ENCODE data around the gene GPRC5B.

The GPRC5B gene

GRCh38 chr16:19817122-19817521 lies 67.5 kb downstream of the GPRC5B start:
- DNase-seq (ENCODE audit: low read depth) = no peak
- TF ChIP-seq CTCF (IDR thresholded peaks at IDR 0.05; ENCODE audit: control insufficient read depth, insufficient read depth, low read depth, low read length, missing control alignments) = no peak
- H3K4me3 ChIP-seq (ENCODE audit: control insufficient read depth, low read depth, low read length) = no peak overlapping the region

- DNase-seq (ENCODE audit: low read depth) = no peak
- H3K4me3 ChIP-seq (ENCODE audit: control insufficient read depth, low read depth, low read length) = no peak overlapping the region
- no peak for TF ChIP-seq CTCF (IDR thresholded peaks at IDR 0.05; ENCODE audit: control insufficient read depth, insufficient read depth, low read depth, low read length, missing control alignments)
Measured at GRCh38 chr16:19815418-19815817, 69.2 kb downstream of the GPRC5B start.

- no peak for TF ChIP-seq CTCF (IDR thresholded peaks at IDR 0.05; ENCODE audit: control insufficient read depth, insufficient read depth, low read depth, low read length, missing control alignments)
- H3K4me3 ChIP-seq (ENCODE audit: control insufficient read depth, low read depth, low read length) = no peak overlapping the region
- no peak for DNase-seq (ENCODE audit: low read depth)
Measured at GRCh38 chr16:19812986-19813385, 71.7 kb downstream of the GPRC5B start.

- no peak for TF ChIP-seq CTCF (IDR thresholded peaks at IDR 0.05; ENCODE audit: control insufficient read depth, insufficient read depth, low read depth, low read length, missing control alignments)
- DNase-seq (ENCODE audit: low read depth) = no peak
- H3K4me3 ChIP-seq (ENCODE audit: control insufficient read depth, low read depth, low read length) = no peak overlapping the region
Measured at GRCh38 chr16:19810817-19811731, 73.6 kb downstream of the GPRC5B start.

GRCh38 chr16:19809693-19810092 lies 75.0 kb downstream of the GPRC5B start:
- TF ChIP-seq CTCF (IDR thresholded peaks at IDR 0.05; ENCODE audit: control insufficient read depth, insufficient read depth, low read depth, low read length, missing control alignments) = no peak
- no peak for DNase-seq (ENCODE audit: low read depth)
- no peak overlapping the region for H3K4me3 ChIP-seq (ENCODE audit: control insufficient read depth, low read depth, low read length)

GRCh38 chr16:19809121-19809635 lies 75.5 kb downstream of the GPRC5B start:
- TF ChIP-seq CTCF (IDR thresholded peaks at IDR 0.05; ENCODE audit: control insufficient read depth, insufficient read depth, low read depth, low read length, missing control alignments) = no peak
- no peak overlapping the region for H3K4me3 ChIP-seq (ENCODE audit: control insufficient read depth, low read depth, low read length)
- no peak for DNase-seq (ENCODE audit: low read depth)
